ENCODE results near the gene HMGCR.
"Not testable (repeated sequence)": the region's sequence is repeated elsewhere in the genome, so short reads cannot be mapped to it uniquely, and the experiment has no call there.

- TF ChIP-seq TP53 (CRISPR knock-in tag; IDR thresholded peaks at IDR 0.05); POLR2A (IDR thresholded peaks at IDR 0.05; ENCODE audit: low read length); POLR2AphosphoS2 (conservative IDR thresholded peaks at IDR 0.05; ENCODE audit: low read length); CBX8 (IDR thresholded peaks at IDR 0.05); EP300 (IDR thresholded peaks at IDR 0.05); RCOR1 (IDR thresholded peaks at IDR 0.05; ENCODE audit: low read depth, low read length): not testable (repeated sequence)
- TF ChIP-seq, protein P1, sequence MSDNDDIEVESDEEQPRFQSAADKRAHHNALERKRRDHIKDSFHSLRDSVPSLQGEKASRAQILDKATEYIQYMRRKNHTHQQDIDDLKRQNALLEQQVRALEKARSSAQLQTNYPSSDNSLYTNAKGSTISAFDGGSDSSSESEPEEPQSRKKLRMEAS (IDR thresholded peaks at IDR 0.05), result not testable (repeated sequence)
- TF ChIP-seq, protein P2, sequence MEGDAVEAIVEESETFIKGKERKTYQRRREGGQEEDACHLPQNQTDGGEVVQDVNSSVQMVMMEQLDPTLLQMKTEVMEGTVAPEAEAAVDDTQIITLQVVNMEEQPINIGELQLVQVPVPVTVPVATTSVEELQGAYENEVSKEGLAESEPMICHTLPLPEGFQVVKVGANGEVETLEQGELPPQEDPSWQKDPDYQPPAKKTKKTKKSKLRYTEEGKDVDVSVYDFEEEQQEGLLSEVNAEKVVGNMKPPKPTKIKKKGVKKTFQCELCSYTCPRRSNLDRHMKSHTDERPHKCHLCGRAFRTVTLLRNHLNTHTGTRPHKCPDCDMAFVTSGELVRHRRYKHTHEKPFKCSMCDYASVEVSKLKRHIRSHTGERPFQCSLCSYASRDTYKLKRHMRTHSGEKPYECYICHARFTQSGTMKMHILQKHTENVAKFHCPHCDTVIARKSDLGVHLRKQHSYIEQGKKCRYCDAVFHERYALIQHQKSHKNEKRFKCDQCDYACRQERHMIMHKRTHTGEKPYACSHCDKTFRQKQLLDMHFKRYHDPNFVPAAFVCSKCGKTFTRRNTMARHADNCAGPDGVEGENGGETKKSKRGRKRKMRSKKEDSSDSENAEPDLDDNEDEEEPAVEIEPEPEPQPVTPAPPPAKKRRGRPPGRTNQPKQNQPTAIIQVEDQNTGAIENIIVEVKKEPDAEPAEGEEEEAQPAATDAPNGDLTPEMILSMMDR (IDR thresholded peaks at IDR 0.05), result not testable (repeated sequence)
- TF ChIP-seq, protein P3, sequence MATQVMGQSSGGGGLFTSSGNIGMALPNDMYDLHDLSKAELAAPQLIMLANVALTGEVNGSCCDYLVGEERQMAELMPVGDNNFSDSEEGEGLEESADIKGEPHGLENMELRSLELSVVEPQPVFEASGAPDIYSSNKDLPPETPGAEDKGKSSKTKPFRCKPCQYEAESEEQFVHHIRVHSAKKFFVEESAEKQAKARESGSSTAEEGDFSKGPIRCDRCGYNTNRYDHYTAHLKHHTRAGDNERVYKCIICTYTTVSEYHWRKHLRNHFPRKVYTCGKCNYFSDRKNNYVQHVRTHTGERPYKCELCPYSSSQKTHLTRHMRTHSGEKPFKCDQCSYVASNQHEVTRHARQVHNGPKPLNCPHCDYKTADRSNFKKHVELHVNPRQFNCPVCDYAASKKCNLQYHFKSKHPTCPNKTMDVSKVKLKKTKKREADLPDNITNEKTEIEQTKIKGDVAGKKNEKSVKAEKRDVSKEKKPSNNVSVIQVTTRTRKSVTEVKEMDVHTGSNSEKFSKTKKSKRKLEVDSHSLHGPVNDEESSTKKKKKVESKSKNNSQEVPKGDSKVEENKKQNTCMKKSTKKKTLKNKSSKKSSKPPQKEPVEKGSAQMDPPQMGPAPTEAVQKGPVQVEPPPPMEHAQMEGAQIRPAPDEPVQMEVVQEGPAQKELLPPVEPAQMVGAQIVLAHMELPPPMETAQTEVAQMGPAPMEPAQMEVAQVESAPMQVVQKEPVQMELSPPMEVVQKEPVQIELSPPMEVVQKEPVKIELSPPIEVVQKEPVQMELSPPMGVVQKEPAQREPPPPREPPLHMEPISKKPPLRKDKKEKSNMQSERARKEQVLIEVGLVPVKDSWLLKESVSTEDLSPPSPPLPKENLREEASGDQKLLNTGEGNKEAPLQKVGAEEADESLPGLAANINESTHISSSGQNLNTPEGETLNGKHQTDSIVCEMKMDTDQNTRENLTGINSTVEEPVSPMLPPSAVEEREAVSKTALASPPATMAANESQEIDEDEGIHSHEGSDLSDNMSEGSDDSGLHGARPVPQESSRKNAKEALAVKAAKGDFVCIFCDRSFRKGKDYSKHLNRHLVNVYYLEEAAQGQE (IDR thresholded peaks at IDR 0.05), result not testable (repeated sequence)
- TF ChIP-seq, protein P4, sequence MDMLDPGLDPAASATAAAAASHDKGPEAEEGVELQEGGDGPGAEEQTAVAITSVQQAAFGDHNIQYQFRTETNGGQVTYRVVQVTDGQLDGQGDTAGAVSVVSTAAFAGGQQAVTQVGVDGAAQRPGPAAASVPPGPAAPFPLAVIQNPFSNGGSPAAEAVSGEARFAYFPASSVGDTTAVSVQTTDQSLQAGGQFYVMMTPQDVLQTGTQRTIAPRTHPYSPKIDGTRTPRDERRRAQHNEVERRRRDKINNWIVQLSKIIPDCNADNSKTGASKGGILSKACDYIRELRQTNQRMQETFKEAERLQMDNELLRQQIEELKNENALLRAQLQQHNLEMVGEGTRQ (IDR thresholded peaks at IDR 0.05), result not testable (repeated sequence)
These were observed 32.5 kb upstream of the HMGCR start for GRCh38 chr5:75304486-75304885.

Data from A549 (cell line).